Lower lobe of right lung (tissue), 2 donors: Measurements from ENCODE around the gene IGFBP5. TPM values are rescaled to one million over a fixed set of nuclear protein-coding genes. Genes with fewer than 3 reads are reported as not detected.
A peak's percentile ranks its signal among the peaks of the same experiment; 100 is the strongest.

Experiments
- ATAC-seq, 2 donors: fragments of 200-7000 bp; cut with Tn5 transposase; one replicate each; pipeline ENCODE4 v1.9.1; 2020 to 2022; ENCODE audit warnings: mild to moderate bottlenecking in 2 of 2, moderate library complexity in 2 of 2
- DNase-seq: peaks from one replicate; pipeline ENCODE4 v3.0.0-alpha.2; 2020
- H3K27ac ChIP-seq: fragments of 200-600 bp; one replicate; pipeline ENCODE4 v1.8.0; 2022
- H3K27me3 ChIP-seq: fragments of 200-600 bp; one replicate; pipeline ENCODE4 v1.8.0; 2022; ENCODE audit warnings: low read depth
- H3K36me3 ChIP-seq: fragments of 200-600 bp; one replicate; pipeline ENCODE4 v1.8.0; 2022; ENCODE audit warnings: mild to moderate bottlenecking
- H3K4me1 ChIP-seq: fragments of 200-600 bp; one replicate; pipeline ENCODE4 v1.8.0; 2022
- H3K4me3 ChIP-seq: fragments of 200-600 bp; one replicate; pipeline ENCODE4 v1.8.0; 2022; ENCODE audit warnings: mild to moderate bottlenecking
- H3K9me3 ChIP-seq: fragments of 200-600 bp; one replicate; pipeline ENCODE4 v1.8.0; 2022
- CTCF ChIP-seq: fragments of 200-600 bp; IDR thresholded peaks from one replicate; pipeline ENCODE4 v1.8.0; 2022; ENCODE audit warnings: antibody characterized with exemption, mild to moderate bottlenecking
- intact Hi-C: fragments of 100-400 bp; cut with DNase I; formaldehyde crosslinking; loops from one replicate; pipeline ENCODE4 v1.11.0; 2022
- total RNA-seq: library from RNA; stranded (reverse); fragmentation: NEBNext Ultra II Directional; extraction: Animal tissue kit (Norgen Biotek cat#: 25700); gene quantifications from one replicate; pipeline ENCODE4 v1.2.1, GENCODE V29; 2021
- donor health status: DM: no; HTN: yes; CAD: no; lungs with severe emphysema.

IGFBP5 gene
- total RNA-seq, 1 donor from 2014 or later = 145 TPM

- no peak for ATAC-seq
- intact Hi-C loops = no loop called here
Observed at GRCh38 chr2:216716109-216716508, 20.8 kb upstream of the IGFBP5 start.

GRCh38 chr2:216715402-216715974, 20.1 kb upstream of the IGFBP5 start:
- Histone ChIP-seq H3K27me3 (no peaks in the 10 kb centered on the region), H3K4me1 (no peaks in the 10 kb centered on the region), H3K9me3 (no peaks in the 10 kb centered on the region), H3K4me3 (no peak overlapping the region), H3K27ac (no peak overlapping the region), H3K36me3 (no peaks in the 10 kb centered on the region)
- intact Hi-C loops = no loop called here
- TF ChIP-seq CTCF = no peak
- ATAC-seq = no peak
- DNase-seq = no peak

More at GRCh38 chr2:216716109-216716508, 20.8 kb upstream of the IGFBP5 start:
- H3K9me3 ChIP-seq = no peaks in the 10 kb centered on the region
- H3K27ac ChIP-seq = no peak overlapping the region
- no peak for TF ChIP-seq CTCF
- H3K4me3 ChIP-seq = no peak overlapping the region
- H3K27me3 ChIP-seq = no peaks in the 10 kb centered on the region
- no peaks in the 10 kb centered on the region for H3K36me3 ChIP-seq
- DNase-seq = no peak
- H3K4me1 ChIP-seq = no peaks in the 10 kb centered on the region

GRCh38 chr2:216714376-216714775, 19.0 kb upstream of the IGFBP5 start:
- no peak overlapping the region for H3K4me3 ChIP-seq
- H3K9me3 ChIP-seq = no peaks in the 10 kb centered on the region
- no peak for DNase-seq
- H3K27me3 ChIP-seq = no peaks in the 10 kb centered on the region
- H3K27ac ChIP-seq = no peak overlapping the region
- H3K4me1 ChIP-seq = no peaks in the 10 kb centered on the region
- intact Hi-C loops = no loop called here
- no peak for ATAC-seq
- no peaks in the 10 kb centered on the region for H3K36me3 ChIP-seq
- no peak for TF ChIP-seq CTCF

- no peak for ATAC-seq
Observed at GRCh38 chr2:216713691-216714336, 18.5 kb upstream of the IGFBP5 start.

GRCh38 chr2:216711348-216711747, 16.0 kb upstream of the IGFBP5 start:
- no peaks in the 10 kb centered on the region for H3K36me3 ChIP-seq
- intact Hi-C loops = no loop called here
- ATAC-seq = no peak
- H3K4me3 ChIP-seq = no peak overlapping the region
- no peaks in the 10 kb centered on the region for H3K27me3 ChIP-seq
- DNase-seq = no peak
- H3K27ac ChIP-seq = peak overlapping the region; percentile 49
- H3K9me3 ChIP-seq = no peaks in the 10 kb centered on the region
- TF ChIP-seq CTCF = no peak
- no peaks in the 10 kb centered on the region for H3K4me1 ChIP-seq

More at GRCh38 chr2:216713691-216714336, 18.5 kb upstream of the IGFBP5 start:
- Histone ChIP-seq H3K27me3 (no peaks in the 10 kb centered on the region), H3K4me1 (no peaks in the 10 kb centered on the region), H3K27ac (no peak overlapping the region), H3K36me3 (no peaks in the 10 kb centered on the region), H3K9me3 (no peaks in the 10 kb centered on the region), H3K4me3 (no peak overlapping the region)
- intact Hi-C loops = no loop called here
- no peak for DNase-seq
- TF ChIP-seq CTCF = no peak
